Activated B cell treated with CpG ODN at 0.5 μM for 24 hours (primary cell): ENCODE results near the gene SHISA8. TPM values are rescaled to one million over a fixed set of nuclear protein-coding genes. Genes with fewer than 3 reads are reported as not detected.

Experiments used
- ATAC-seq: fragments of 200-7000 bp; cut with Tn5 transposase; one replicate; pipeline ENCODE4 v1.10.0; 2021; ENCODE audit warnings: low read depth, mild to moderate bottlenecking, moderate library complexity
- CTCF ChIA-PET: fragments of 350-600 bp; sonication (Branson Sonifier 250); formaldehyde crosslinking; loops from one replicate; lab custom pipeline; 2021; ENCODE audit warnings: antibody characterized with exemption; lab: Charles Lee
- POLR2A ChIA-PET: fragments of 350-600 bp; sonication (Branson Sonifier 250); formaldehyde crosslinking; loops from one replicate; lab custom pipeline; 2021; ENCODE audit warnings: antibody characterized with exemption; lab: Charles Lee
- DNase-seq: peaks from one replicate; pipeline ENCODE4 v3.0.0; 2022
- H3K27ac Mint-ChIP-seq: one replicate; pipeline ENCODE4 v1.8.0; 2020; ENCODE audit warnings: mixed read lengths
- H3K27me3 Mint-ChIP-seq: one replicate; pipeline ENCODE4 v1.8.0; 2021; ENCODE audit warnings: mixed read lengths
- H3K36me3 Mint-ChIP-seq: one replicate; pipeline ENCODE4 v1.8.0; 2021; ENCODE audit warnings: low read depth, mixed read lengths
- H3K4me1 Mint-ChIP-seq: one replicate; pipeline ENCODE4 v1.8.0; 2021; ENCODE audit warnings: mixed read lengths
- H3K4me3 Mint-ChIP-seq: one replicate; pipeline ENCODE4 v1.8.0; 2020; ENCODE audit warnings: mild to moderate bottlenecking, mixed read lengths
- H3K9me3 Mint-ChIP-seq: one replicate; pipeline ENCODE4 v1.8.0; 2020; ENCODE audit warnings: mixed read lengths
- intact Hi-C: fragments of 100-400 bp; cut with micrococcal nuclease; formaldehyde crosslinking; loops from one replicate; pipeline ENCODE4 v1.15.1; 2024
- total RNA-seq: library from RNA; stranded (reverse); gene quantifications from 2 replicates; pipeline ENCODE4 v1.2.3, GENCODE V29; 2022
- TF ChIP-seq, protein P1 (sequence below): fragments of 200-600 bp; IDR thresholded peaks from one replicate; pipeline ENCODE4 v1.8.0; 2022; ENCODE audit warnings: antibody characterized with exemption, mild to moderate bottlenecking

SHISA8 gene
- total RNA-seq, 1 donor from 2014 or later, result 12.6 TPM

DNA sequence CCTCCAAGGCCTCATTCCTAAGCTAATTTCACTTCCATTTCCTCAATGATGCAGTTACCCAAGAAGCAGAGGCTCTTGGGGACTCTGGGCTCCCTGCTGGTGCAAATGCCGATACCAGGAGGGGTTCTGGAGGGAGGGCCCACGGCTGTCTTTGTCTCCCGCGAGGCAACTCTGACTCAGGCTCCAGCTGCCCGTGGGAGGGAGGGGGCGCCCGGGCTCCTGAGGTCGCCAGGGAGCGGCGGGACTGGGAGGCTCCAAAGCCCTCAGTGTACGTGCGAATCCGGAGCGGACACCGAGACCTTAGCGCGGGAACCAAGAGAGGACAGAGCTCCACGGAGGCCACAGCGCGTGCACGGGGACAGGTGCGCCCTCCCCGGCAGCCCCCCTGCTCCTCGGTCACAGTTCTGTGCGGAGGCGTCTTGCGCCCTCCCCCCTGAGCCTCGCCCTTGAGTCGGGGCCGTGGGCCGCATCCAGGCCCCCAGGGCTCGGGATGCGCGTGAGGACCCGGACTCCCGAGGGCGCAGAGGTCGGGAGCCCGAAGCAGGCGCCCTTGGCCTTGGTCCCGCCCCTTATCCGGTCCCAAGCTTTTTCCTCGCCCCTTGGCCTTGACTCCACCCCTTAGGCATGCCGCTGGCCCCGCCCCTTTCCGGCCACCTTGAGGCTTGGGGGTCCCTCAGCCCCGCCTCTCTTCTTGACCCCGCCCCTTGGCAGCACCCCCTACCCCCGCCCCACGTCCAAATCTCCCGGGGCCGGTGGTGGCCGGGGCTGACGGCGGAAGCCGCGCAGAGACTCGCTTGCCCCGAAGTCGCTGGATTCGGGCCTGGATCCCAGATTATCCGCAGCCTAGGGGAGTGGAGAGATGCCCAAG is 4.7 kb upstream of the SHISA8 start:
- Mint-ChIP-seq H3K9me3 (no peaks in the 10 kb centered on the region), H3K4me3 (peak overlapping the region; percentile 82), H3K36me3 (peaks cover 26% of the 10 kb centered on the region), H3K4me1 (peaks cover 88% of the 10 kb centered on the region), H3K27ac (peak overlapping the region; percentile 94), H3K27me3 (no peaks in the 10 kb centered on the region)
- TF ChIP-seq, protein P1, sequence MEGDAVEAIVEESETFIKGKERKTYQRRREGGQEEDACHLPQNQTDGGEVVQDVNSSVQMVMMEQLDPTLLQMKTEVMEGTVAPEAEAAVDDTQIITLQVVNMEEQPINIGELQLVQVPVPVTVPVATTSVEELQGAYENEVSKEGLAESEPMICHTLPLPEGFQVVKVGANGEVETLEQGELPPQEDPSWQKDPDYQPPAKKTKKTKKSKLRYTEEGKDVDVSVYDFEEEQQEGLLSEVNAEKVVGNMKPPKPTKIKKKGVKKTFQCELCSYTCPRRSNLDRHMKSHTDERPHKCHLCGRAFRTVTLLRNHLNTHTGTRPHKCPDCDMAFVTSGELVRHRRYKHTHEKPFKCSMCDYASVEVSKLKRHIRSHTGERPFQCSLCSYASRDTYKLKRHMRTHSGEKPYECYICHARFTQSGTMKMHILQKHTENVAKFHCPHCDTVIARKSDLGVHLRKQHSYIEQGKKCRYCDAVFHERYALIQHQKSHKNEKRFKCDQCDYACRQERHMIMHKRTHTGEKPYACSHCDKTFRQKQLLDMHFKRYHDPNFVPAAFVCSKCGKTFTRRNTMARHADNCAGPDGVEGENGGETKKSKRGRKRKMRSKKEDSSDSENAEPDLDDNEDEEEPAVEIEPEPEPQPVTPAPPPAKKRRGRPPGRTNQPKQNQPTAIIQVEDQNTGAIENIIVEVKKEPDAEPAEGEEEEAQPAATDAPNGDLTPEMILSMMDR, result no peak
- peak; percentile 53 for ATAC-seq
- CTCF ChIA-PET, result interaction anchor here (11.8 kb wide), 1 partner anchor 18 kb away, joined by 258 read pairs; no protein-coding TSS in a partner anchor
- DNase-seq, result peak; percentile 82
- intact Hi-C loops, result loop anchor here (1.0 kb wide), 2 partner anchors 17 to 21 kb away; no protein-coding TSS in a partner anchor
- POLR2A ChIA-PET, result interaction anchor here (0.5 to 14.7 kb wide), 23 partner anchors 10 to 735 kb away, joined by 3 to 1414 read pairs (median 5); partner anchors contain the start of genes CCDC134, CENPM, SMDT1 and SNU13

DNA sequence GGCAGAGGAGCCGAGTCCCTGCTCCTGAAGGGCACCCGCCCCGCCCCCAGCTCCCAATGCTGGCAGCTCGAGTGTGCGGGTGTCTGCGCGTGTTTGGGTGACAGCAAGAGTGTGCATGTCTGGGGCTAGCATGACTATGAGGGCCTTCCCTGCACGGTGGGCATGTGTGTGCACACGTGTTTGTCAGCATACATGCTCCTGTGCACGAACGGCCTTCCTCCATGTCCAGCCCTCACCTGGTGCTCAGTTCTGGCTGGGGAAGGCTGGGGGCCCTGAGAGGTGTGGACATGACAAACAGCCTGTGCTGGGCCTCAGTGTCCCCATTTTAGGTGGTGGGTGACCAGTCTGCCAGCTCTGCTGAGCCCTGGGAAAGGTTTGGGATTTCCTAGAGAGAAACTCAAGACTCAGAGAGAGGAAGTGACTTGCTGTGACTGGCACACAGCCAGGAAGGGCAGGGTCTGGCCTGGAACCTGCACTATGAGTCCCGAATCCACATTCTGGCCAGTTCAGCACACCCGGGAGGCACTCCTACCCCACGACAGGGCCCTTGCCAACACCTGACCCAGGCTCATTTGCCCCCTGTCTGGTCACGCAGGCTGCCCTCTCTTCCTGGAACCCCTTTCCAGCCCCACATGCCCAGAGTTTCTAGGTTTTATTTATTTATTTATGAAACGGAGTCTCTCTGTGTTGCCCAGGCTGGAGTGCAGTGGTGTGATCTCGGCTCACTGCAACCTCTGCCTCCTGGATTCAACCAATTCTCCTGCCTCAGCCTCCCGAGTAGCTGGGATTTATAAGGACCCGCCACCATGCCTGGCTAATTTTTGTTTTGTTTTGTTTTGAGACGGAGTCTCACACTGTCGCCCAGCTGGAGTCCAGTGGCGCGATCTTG is 3.3 kb upstream of the SHISA8 start:
- H3K36me3 Mint-ChIP-seq, result peaks cover 14% of the 10 kb centered on the region
- H3K27ac Mint-ChIP-seq, result peak overlapping the region; percentile 94
- ChIA-PET CTCF (interaction anchor here (11.8 kb wide), 1 partner anchor 19 kb away, joined by 258 read pairs; no protein-coding TSS in a partner anchor), POLR2A (interaction anchor here (0.5 to 14.7 kb wide), 12 partner anchors 8 to 683 kb away, joined by 3 to 1414 read pairs (median 5); partner anchors contain the start of genes CCDC134, CENPM, SNU13 and SREBF2)
- intact Hi-C loops, result no loop called here
- ATAC-seq, result no peak
- H3K27me3 Mint-ChIP-seq, result peaks cover 2% of the 10 kb centered on the region
- TF ChIP-seq, protein P1, result no peak
- H3K4me1 Mint-ChIP-seq, result peaks cover 78% of the 10 kb centered on the region
- H3K9me3 Mint-ChIP-seq, result no peaks in the 10 kb centered on the region
- peak overlapping the region; percentile 82 for H3K4me3 Mint-ChIP-seq
- DNase-seq, result no peak

DNA sequence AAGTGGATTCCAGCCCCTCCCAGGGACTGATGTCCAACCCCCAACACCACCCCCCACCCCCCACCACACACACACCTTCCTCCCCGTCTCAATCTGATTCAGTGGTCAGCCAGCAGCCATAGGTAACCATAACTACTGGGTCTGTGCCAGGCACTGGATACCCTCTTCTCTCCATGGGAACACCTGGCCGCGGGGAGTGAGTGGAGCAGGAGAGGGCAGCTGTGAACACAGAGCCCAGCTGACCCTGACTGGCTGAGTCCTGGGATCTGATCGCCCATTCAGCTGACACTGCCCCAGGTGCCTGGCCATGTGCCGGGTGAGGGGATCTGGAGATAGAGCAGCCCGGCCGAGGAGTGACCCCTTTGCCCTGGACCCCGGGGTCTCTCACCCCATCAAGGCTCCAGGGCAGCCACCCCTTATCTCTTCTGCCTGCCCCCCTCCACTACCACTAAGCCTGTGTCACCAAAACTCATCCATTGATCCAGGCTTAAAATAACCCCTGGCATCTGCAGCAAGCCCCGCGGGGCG is 2.6 kb upstream of the SHISA8 start:
- peaks cover 9% of the 10 kb centered on the region for H3K36me3 Mint-ChIP-seq
- no peaks in the 10 kb centered on the region for H3K9me3 Mint-ChIP-seq
- no peak for ATAC-seq
- CTCF ChIA-PET, result interaction anchor here (1.3 to 11.8 kb wide), 3 partner anchors 20 to 23 kb away, joined by 7 to 258 read pairs (median 10); no protein-coding TSS in a partner anchor
- no peak overlapping the region for H3K4me3 Mint-ChIP-seq
- POLR2A ChIA-PET, result interaction anchor here (0.5 to 14.7 kb wide), 8 partner anchors 8 to 229 kb away, joined by 3 to 1414 read pairs (median 6); partner anchors contain the start of genes CENPM, SNU13, SREBF2 and TNFRSF13C
- TF ChIP-seq, protein P1, result no peak
- peaks cover 79% of the 10 kb centered on the region for H3K4me1 Mint-ChIP-seq
- intact Hi-C loops, result no loop called here
- H3K27ac Mint-ChIP-seq, result peak overlapping the region; percentile 24
- peaks cover 9% of the 10 kb centered on the region for H3K27me3 Mint-ChIP-seq
- no peak for DNase-seq

DNA sequence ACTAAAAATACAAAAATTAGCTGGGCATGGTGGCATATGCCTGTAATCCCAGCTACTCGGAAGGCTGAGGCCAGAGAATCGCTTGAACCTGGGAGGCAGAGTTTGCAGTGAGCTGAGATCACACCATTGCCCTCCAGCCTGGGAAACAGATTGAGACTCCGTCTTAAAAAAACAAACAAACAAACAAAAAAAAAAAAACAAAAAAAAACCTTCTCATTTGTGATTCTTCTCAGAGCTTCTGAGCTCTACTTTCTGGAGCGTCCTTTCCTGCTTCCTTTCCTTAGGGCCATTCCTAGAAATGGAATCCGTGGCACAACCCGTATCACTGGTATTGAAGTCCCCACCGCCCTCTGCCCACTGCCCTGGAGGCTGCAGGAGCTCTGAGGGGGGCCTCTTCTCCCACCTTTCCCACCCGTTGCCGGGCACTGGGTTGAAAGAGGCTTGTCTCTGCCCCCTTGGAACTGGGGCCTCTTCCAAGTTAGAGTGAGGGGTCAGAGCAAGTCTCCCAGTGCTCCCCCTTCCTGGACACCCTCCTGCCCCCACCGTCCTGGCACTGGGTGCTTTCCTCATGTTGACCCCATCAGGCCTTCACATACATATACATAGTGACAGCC is 2.0 kb upstream of the SHISA8 start:
- ATAC-seq (no peak), DNase-seq (no peak)
- peak overlapping the region; percentile 15 for H3K4me3 Mint-ChIP-seq
- H3K9me3 Mint-ChIP-seq, result no peaks in the 10 kb centered on the region
- TF ChIP-seq, protein P1, result no peak
- ChIA-PET POLR2A (interaction anchor here (0.6 to 14.7 kb wide), 10 partner anchors 9 to 228 kb away, joined by 3 to 1414 read pairs (median 5); partner anchors contain the start of genes CENPM, SNU13, SREBF2 and TNFRSF13C), CTCF (interaction anchor here (1.1 to 2.0 kb wide), 4 partner anchors 9 to 24 kb away, joined by 3 to 10 read pairs (median 8); no protein-coding TSS in a partner anchor)
- peaks cover 3% of the 10 kb centered on the region for H3K36me3 Mint-ChIP-seq
- peak overlapping the region; percentile 47 for H3K27ac Mint-ChIP-seq
- intact Hi-C loops, result no loop called here
- peaks cover 77% of the 10 kb centered on the region for H3K4me1 Mint-ChIP-seq
- peaks cover 10% of the 10 kb centered on the region for H3K27me3 Mint-ChIP-seq
